HepG2 (cell line): ENCODE data around the gene DPM2. TPM values are rescaled to one million over a fixed set of nuclear protein-coding genes. Genes with fewer than 3 reads are reported as not detected.

Source experiments
- AGO2 ChIP-seq: fragments of 200-400 bp; formaldehyde crosslinking; optimal IDR thresholded peaks from 2 replicates; pipeline ENCODE3; 2017; ENCODE audit warnings: mild to moderate bottlenecking, low read depth, low read length, moderate library complexity
- AHDC1 ChIP-seq: sonication (generic); formaldehyde crosslinking; IDR thresholded peaks from 2 replicates; pipeline ENCODE4 v1.5.1; 2020; ENCODE audit warnings: mild to moderate bottlenecking, missing genetic modification reagents, borderline replicate concordance
- CCDC6 ChIP-seq: sonication (generic); formaldehyde crosslinking; IDR thresholded peaks from 2 replicates; pipeline ENCODE4 v1.8.1; 2022; ENCODE audit warnings: mild to moderate bottlenecking, missing genetic modification reagents, moderate library complexity
- FOXA3 ChIP-seq: IDR thresholded peaks from 2 replicates; pipeline ENCODE4 v1.6.1; 2016; ENCODE audit warnings: missing genetic modification reagents, missing compliant biosample characterization
- FOXJ3 ChIP-seq: sonication (generic); formaldehyde crosslinking; IDR thresholded peaks from 2 replicates; pipeline ENCODE4 v1.4.0; 2020; ENCODE audit warnings: missing genetic modification reagents, mild to moderate bottlenecking, borderline replicate concordance
- GATAD2A ChIP-seq: IDR thresholded peaks from 2 replicates; pipeline ENCODE4 v1.6.1; 2016
- GLI4 ChIP-seq: sonication (generic); formaldehyde crosslinking; IDR thresholded peaks from 2 replicates; pipeline ENCODE4 v1.5.1; 2020; ENCODE audit warnings: missing genetic modification reagents, mild to moderate bottlenecking, moderate library complexity, borderline replicate concordance
- KMT2A ChIP-seq: sonication (generic); formaldehyde crosslinking; IDR thresholded peaks from 2 replicates; pipeline ENCODE4 v1.4.0; 2020; ENCODE audit warnings: missing genetic modification reagents
- NONO ChIP-seq, 2 experiments: fragments of 450-650 bp in 1 of 2; sonication (generic) in 1 of 2; formaldehyde crosslinking in 1 of 2; IDR thresholded peaks in 1 of 2; conservative IDR thresholded peaks in 1 of 2; 2 replicates each; pipeline versions ENCODE4 v1.6.1 to v1.8.0; 2017 to 2022; ENCODE audit warnings: mild to moderate bottlenecking in 1 of 2, missing genetic modification reagents in 1 of 2, moderate library complexity in 1 of 2
- NR1H2 ChIP-seq: sonication (generic); formaldehyde crosslinking; IDR thresholded peaks from 2 replicates; pipeline ENCODE4 v1.8.1; 2022; ENCODE audit warnings: low read depth, missing genetic modification reagents, borderline replicate concordance
- PCBP1 ChIP-seq: fragments of 200-400 bp; formaldehyde crosslinking; IDR thresholded peaks from 2 replicates; pipeline ENCODE4 v1.6.1; 2017; ENCODE audit warnings: mild to moderate bottlenecking, low read depth, low read length, borderline replicate concordance
- STAT6 ChIP-seq: sonication (generic); formaldehyde crosslinking; IDR thresholded peaks from 2 replicates; pipeline ENCODE4 v1.4.0; 2020; ENCODE audit warnings: missing genetic modification reagents, mild to moderate bottlenecking, borderline replicate concordance
- ZFP62 ChIP-seq: sonication (generic); formaldehyde crosslinking; IDR thresholded peaks from 2 replicates; pipeline ENCODE4 v1.4.0; 2020; ENCODE audit warnings: missing genetic modification reagents
- ZNF615 ChIP-seq: sonication (generic); formaldehyde crosslinking; IDR thresholded peaks from 2 replicates; pipeline ENCODE4 v1.5.0; 2020; ENCODE audit warnings: mild to moderate bottlenecking, missing genetic modification reagents, borderline replicate concordance
- polyA plus RNA-seq, 8 experiments: library from polyadenylated mRNA; depleted of rRNA in 3 of 8; stranded (reverse) in 7 of 8; unstranded in 1 of 8; fragments of >200 nt; fragmentation: Illumina TruSeq in 4 of 8; extraction: Trizol in 4 of 8; gene quantifications; 2 replicates each; pipeline versions ENCODE4 v1.2.1 to v1.2.3, GENCODE V29; 2011 to 2016; ENCODE audit warnings: low read depth in 4 of 8, missing spikeins in 1 of 8, mixed read lengths in 1 of 8; ENCODE audit not compliant: insufficient read depth in 1 of 8
- total RNA-seq, 5 experiments: library from RNA; depleted of rRNA; stranded (reverse); fragments of >200 nt; fragmentation: Illumina TruSeq; extraction: Trizol; gene quantifications; 2 replicates each; pipeline ENCODE4 v1.2.3, GENCODE V29; 2016; ENCODE audit warnings: low read depth in 1 of 5
- TF ChIP-seq, protein P1 (sequence below): sonication (generic); formaldehyde crosslinking; IDR thresholded peaks from 2 replicates; pipeline ENCODE4 v1.8.1; 2022; ENCODE audit warnings: low read depth, mild to moderate bottlenecking, missing genetic modification reagents

The DPM2 gene
- total and polyA plus RNA-seq, 2 of the 13 experiments (the other 11 are each of a cell fraction or from before 2014, with no cell fraction given) = 24.8 to 35.3 TPM

DNA sequence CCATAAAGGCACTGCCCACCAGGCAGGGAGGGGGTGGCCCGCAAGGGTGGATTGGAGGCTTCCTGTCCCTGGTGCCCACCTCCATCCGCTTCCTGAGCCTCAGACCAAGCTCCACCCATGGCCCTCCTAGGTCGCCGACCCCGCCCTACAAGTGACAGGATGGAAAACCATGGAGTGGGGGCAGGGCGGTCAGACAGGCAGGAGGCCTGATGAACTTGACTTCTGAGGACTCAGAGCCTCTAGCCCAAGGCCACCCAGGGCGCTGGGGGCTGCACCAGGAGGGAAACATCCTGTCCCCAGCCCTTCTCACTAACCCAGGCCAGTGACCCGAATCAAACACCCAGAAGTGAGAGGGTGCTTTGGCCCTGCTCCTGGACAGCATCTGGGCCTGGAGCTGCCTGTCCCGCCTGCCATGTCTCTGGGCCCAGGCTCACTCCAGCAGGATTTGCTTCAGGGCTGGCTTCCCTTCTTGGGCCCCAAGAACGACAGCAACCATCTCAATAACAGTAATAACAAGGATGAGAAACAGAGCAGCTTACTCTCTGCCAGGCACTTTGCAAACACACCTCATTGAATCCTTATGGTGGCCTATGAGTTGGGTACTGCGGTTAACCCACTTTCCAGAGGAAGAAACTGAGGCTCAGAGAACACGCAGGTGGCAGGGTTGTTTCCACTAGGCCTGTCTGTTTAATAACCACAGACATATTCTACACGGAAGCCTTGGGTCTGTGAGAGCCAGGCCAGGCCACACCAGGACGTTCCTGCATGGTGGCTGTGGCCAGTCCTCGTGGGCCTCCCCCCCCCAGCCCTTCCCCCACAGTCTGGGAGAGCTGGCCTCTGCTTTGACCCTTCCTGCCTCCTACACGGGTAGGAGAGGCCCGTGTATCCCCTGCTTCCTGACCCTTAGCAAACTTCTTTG is 33.8 kb downstream of the DPM2 start (continued):
- TF ChIP-seq AHDC1 (no peak), NR1H2 (no peak), FOXJ3 (peak; percentile 32; the same call in 1 of the 2 replicates), GLI4 (CRISPR knock-in tag) (no peak), FOXA3 (CRISPR knock-in tag) (peak; percentile 75), NONO (IDR thresholded peaks at IDR 0.05) (no peak), NONO (CRISPR knock-in tag; conservative IDR thresholded peaks at IDR 0.05) (peak; percentile 76; the same call in 1 of the 2 replicates), STAT6 (CRISPR knock-in tag) (no peak; the same call in 1 of the 2 replicates), PCBP1 (no peak), ZNF615 (CRISPR knock-in tag) (no peak), AGO2 (no peak), CCDC6 (CRISPR knock-in tag) (peak; percentile 74; the same call in 1 of the 2 replicates), KMT2A (CRISPR knock-in tag) (no peak), GATAD2A (peak; percentile 82), ZFP62 (CRISPR knock-in tag) (no peak)
- TF ChIP-seq, protein P1, sequence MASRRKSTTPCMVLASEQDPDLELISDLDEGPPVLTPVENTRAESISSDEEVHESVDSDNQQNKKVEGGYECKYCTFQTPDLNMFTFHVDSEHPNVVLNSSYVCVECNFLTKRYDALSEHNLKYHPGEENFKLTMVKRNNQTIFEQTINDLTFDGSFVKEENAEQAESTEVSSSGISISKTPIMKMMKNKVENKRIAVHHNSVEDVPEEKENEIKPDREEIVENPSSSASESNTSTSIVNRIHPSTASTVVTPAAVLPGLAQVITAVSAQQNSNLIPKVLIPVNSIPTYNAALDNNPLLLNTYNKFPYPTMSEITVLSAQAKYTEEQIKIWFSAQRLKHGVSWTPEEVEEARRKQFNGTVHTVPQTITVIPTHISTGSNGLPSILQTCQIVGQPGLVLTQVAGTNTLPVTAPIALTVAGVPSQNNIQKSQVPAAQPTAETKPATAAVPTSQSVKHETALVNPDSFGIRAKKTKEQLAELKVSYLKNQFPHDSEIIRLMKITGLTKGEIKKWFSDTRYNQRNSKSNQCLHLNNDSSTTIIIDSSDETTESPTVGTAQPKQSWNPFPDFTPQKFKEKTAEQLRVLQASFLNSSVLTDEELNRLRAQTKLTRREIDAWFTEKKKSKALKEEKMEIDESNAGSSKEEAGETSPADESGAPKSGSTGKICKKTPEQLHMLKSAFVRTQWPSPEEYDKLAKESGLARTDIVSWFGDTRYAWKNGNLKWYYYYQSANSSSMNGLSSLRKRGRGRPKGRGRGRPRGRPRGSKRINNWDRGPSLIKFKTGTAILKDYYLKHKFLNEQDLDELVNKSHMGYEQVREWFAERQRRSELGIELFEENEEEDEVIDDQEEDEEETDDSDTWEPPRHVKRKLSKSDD (CRISPR knock-in tag) = no peak
